Transverse colon (tissue), 4 donors: ENCODE measurements around the gene WFDC9. TPM values are rescaled to one million over a fixed set of nuclear protein-coding genes. Genes with fewer than 3 reads are reported as not detected.
"Not testable (repeated sequence)": the region's sequence is repeated elsewhere in the genome, so short reads cannot be mapped to it uniquely, and the experiment has no call there.

Experiments used
- DNase-seq: peaks from one replicate; pipeline ENCODE4 v3.0.0-alpha.2; 2019
- H3K27ac ChIP-seq, 4 donors: fragments of 200-600 bp; sonication (generic); 2 replicates each; pipeline ENCODE4 v1.5.1; 2016 to 2018; ENCODE audit warnings: inconsistent platforms in 4 of 4
- H3K27me3 ChIP-seq: fragments of 200-600 bp; sonication (generic); 2 replicates; pipeline ENCODE4 v1.5.1; 2017; ENCODE audit warnings: inconsistent platforms
- H3K36me3 ChIP-seq, 4 donors: fragments of 200-600 bp; sonication (generic); 2 replicates each; pipeline ENCODE4 v1.5.1; 2017 to 2019; ENCODE audit warnings: inconsistent platforms in 4 of 4
- H3K4me1 ChIP-seq, 4 donors: fragments of 200-600 bp; sonication (generic); 2 replicates each; pipeline ENCODE4 v1.5.1; 2017 to 2020; ENCODE audit warnings: inconsistent platforms in 4 of 4
- H3K4me3 ChIP-seq, 4 donors: fragments of 200-600 bp; sonication (generic); 1 replicate in 1 of 4; 2 replicates in 3 of 4; pipeline versions ENCODE4 v1.5.1 to v1.6.1; 2017 to 2019; ENCODE audit warnings: inconsistent platforms in 4 of 4
- H3K9me3 ChIP-seq, 2 donors: fragments of 200-600 bp; sonication (generic); 2 replicates each; pipeline ENCODE4 v1.5.1; 2017 to 2019; ENCODE audit warnings: inconsistent platforms in 2 of 2
- EP300 ChIP-seq: sonication (generic); formaldehyde crosslinking; IDR thresholded peaks from one replicate; pipeline ENCODE4 v1.6.1; 2017; ENCODE audit warnings: antibody characterized with exemption, low read depth
- POLR2A ChIP-seq: fragments of 450-650 bp; IDR thresholded peaks from one replicate; pipeline ENCODE4 v1.6.1; 2016; ENCODE audit warnings: antibody characterized with exemption, mild to moderate bottlenecking, moderate library complexity
- POLR2AphosphoS5 ChIP-seq, 3 donors: sonication (generic); formaldehyde crosslinking; IDR thresholded peaks; one replicate each; pipeline ENCODE4 v1.6.1; 2016; ENCODE audit warnings: antibody characterized with exemption in 3 of 3
- WGBS, 2 donors: methylation state at CpG; one replicate each; pipeline ENCODE4 v1.1.5; 2018; ENCODE audit warnings: low coverage in 1 of 2; 5-methylcytosine and 5-hydroxymethylcytosine counted together
- in situ Hi-C, 4 donors: fragments of 200-750 bp; cut with MboI; loops; one replicate each; pipeline versions ENCODE4 v1.15.0 to v1.15.1; 2017; ENCODE audit warnings: low sequenced_read_pairs in 3 of 4, low pct_ligation_motif_present in 1 of 4, low pct_unique_long_range_greater_than_20kb in 1 of 4
- intact Hi-C: fragments of 100-400 bp; cut with DNase I; formaldehyde crosslinking; loops from one replicate; pipeline ENCODE4 v1.15.1; 2023; ENCODE audit warnings: low total_unique reads
- total RNA-seq, 4 donors: library from RNA; depleted of rRNA; stranded (reverse); fragments of >200 nt; gene quantifications; one replicate each; pipeline ENCODE4 v1.1.0, GENCODE V29; 2016
- TF ChIP-seq, protein P1 (sequence below), 5 experiments: fragments of 200-600 bp in 3 of 5; fragments of 450-650 bp in 2 of 5; sonication (generic) in 3 of 5; IDR thresholded peaks; 1 replicate in 2 of 5; 2 replicates in 3 of 5; pipeline ENCODE4 v1.5.1; 2016 to 2017; ENCODE audit warnings: antibody characterized with exemption in 5 of 5, inconsistent platforms in 3 of 5, mild to moderate bottlenecking in 2 of 5, moderate library complexity in 1 of 5

WFDC9 gene
- total RNA-seq, result not detected

DNA sequence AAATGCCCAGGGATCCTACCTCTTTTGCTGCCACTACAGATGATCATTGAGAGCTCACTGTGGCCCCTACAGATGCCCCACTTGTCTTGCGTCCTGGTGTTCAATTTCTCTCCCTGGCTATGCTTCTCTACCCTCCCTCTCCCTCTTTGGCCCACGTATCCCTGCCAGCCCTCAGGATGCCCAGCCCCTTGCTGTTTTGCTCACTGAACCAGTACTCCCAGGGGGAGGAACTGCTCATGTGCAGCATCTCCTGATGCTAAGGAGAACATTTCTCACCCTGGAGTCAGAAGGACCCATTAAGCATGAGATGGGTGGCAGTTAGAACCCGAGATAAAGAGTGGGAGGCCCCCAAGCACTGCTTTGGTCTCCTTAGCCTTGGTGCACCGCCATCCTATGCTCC lies at the start of gene WFDC9:
TSS of gene WFDC9 (minus strand) at position 101 of the 400 bp plus-strand sequence. CDS start 21,103 bp downstream, outside the sequence.
- TF ChIP-seq POLR2AphosphoS5 (IDR thresholded peaks at IDR 0.05) (no peak), EP300 (no peak), POLR2A (no peak)
- TF ChIP-seq, protein P1, sequence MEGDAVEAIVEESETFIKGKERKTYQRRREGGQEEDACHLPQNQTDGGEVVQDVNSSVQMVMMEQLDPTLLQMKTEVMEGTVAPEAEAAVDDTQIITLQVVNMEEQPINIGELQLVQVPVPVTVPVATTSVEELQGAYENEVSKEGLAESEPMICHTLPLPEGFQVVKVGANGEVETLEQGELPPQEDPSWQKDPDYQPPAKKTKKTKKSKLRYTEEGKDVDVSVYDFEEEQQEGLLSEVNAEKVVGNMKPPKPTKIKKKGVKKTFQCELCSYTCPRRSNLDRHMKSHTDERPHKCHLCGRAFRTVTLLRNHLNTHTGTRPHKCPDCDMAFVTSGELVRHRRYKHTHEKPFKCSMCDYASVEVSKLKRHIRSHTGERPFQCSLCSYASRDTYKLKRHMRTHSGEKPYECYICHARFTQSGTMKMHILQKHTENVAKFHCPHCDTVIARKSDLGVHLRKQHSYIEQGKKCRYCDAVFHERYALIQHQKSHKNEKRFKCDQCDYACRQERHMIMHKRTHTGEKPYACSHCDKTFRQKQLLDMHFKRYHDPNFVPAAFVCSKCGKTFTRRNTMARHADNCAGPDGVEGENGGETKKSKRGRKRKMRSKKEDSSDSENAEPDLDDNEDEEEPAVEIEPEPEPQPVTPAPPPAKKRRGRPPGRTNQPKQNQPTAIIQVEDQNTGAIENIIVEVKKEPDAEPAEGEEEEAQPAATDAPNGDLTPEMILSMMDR (IDR thresholded peaks at IDR 0.05), result no peak
- Histone ChIP-seq H3K4me3 (no peak within 1 kb of the TSS), H3K9me3 (no peaks in the 10 kb centered on the region), H3K27ac (no peak within 1 kb of the TSS), H3K4me1 (peaks cover 0 to 4% (median 0%) of the 10 kb centered on the region in 4 donors), H3K36me3 (no peaks in the 10 kb centered on the region), H3K27me3 (no peaks in the 10 kb centered on the region)
- in situ Hi-C loops, result no loop called here
- WGBS, 2 donors, result 71 to 100% methylated on average over 1 to 4 of the region's 4 CpGs
- DNase-seq, result no peak
- intact Hi-C loops, result no loop called here

DNA sequence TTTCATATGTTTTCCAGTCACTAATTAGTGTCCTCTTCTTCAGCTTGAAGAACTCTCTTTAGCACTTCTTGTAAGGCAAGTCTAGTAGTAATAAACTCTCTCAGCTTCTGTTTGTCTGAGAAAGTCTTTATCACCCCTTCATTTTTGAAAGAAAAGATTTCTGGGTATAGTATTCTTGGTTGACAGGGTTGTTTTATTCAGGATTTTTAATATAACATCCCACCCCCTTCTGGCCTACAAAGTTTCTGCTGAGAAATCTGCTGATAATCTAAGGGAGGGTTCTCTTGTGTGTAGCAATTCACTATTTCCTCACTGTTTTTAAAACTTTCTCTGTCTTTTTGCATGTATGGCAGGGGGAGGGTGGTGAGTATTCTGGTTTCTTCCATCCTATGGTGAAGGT lies 48.6 kb upstream of the WFDC9 start:
- no peak for TF ChIP-seq POLR2A
- TF ChIP-seq POLR2AphosphoS5 (IDR thresholded peaks at IDR 0.05), result no peak
- no peak for TF ChIP-seq EP300
- TF ChIP-seq, protein P1 (IDR thresholded peaks at IDR 0.05), result no peak
- DNase-seq, result no peak
- H3K27me3 ChIP-seq, result peaks cover 6% of the 10 kb centered on the region
- H3K36me3 ChIP-seq, result no peaks in the 10 kb centered on the region
- peaks cover 17 to 23% of the 10 kb centered on the region in 2 donors for H3K9me3 ChIP-seq
- H3K27ac ChIP-seq, result no peak overlapping the region
- no peaks in the 10 kb centered on the region for H3K4me1 ChIP-seq
- no peak overlapping the region for H3K4me3 ChIP-seq
- in situ Hi-C loops (no loop called here), intact Hi-C loops (no loop called here)

DNA sequence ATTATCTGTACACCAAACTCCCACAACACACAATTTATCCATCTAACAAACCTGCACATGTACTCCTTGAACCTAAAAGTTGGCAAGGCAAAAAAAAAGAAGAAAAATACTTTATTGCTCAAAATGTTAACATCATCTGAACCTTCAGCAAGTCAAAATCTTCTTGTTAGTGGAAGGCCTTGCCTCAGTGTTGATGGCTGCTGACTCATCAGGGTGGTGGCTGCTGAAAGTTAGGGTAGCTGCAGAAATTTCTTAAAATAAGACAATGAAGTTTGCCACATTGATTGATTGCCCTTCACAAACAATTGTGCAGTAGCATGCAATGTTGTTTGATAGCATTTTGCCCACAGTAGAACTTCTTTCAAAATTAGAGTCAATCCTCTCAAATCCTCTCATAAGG lies 41.7 kb upstream of the WFDC9 start:
- H3K27ac ChIP-seq, result no peak overlapping the region
- H3K36me3 ChIP-seq, result no peaks in the 10 kb centered on the region
- in situ Hi-C loops, result no loop called here
- H3K4me3 ChIP-seq, result no peak overlapping the region
- intact Hi-C loops, result no loop called here
- peaks cover 0 to 4% of the 10 kb centered on the region in 2 donors for H3K9me3 ChIP-seq
- peaks cover 3% of the 10 kb centered on the region for H3K27me3 ChIP-seq
- H3K4me1 ChIP-seq, result no peaks in the 10 kb centered on the region
- no peak for TF ChIP-seq POLR2A
- no peak for TF ChIP-seq POLR2AphosphoS5 (IDR thresholded peaks at IDR 0.05)
- TF ChIP-seq, protein P1 (IDR thresholded peaks at IDR 0.05), result no peak
- no peak for TF ChIP-seq EP300
- no peak for DNase-seq

DNA sequence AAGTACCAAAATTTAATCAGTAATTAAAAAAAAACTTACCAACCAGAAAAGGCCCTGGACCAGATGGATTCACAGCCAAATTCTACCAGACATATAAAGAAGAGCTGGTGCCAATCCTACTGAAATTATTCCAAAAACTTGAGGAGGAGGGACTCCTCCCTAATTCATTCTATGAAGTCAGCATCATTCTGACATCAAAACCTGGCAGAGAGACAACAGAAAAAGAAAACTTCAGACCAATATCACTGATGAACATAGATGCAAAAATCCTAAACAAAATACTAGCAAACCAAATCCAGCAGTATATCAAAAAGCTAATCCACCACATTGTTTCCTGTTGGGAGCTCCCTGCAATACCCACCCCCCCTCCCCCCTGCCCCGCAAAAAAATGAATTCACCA lies 39.1 kb upstream of the WFDC9 start, which contains the start of gene WFDC11:
TSS of gene WFDC11 (minus strand) at position 101 of the 400 bp plus-strand sequence. CDS start 19,639 bp downstream, outside the sequence.
- TF ChIP-seq POLR2AphosphoS5 (IDR thresholded peaks at IDR 0.05) (no peak), POLR2A (no peak), EP300 (no peak)
- TF ChIP-seq, protein P1 (IDR thresholded peaks at IDR 0.05), result no peak
- in situ Hi-C loops, result no loop called here
- H3K9me3 ChIP-seq, result peaks cover 0 to 4% of the 10 kb centered on the region in 2 donors

DNA sequence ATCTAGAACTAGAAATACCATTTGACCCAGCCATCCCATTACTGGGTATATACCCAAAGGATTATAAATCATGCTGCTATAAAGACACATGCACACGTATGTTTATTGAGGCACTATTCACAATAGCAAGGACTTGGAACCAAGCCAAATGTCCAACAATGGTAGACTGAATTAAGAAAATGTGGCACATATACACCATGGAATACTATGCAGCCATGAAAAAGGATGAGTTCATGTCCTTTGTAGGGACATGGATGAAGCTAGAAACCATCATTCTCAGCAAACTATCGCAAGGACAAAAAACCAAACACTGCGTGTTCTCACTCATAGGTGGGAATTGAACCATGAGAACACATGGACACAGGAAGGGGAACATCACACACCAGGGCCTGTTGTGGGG lies 26.0 kb upstream of the WFDC9 start:
- H3K27me3 ChIP-seq, H3K4me3 ChIP-seq, H3K27ac ChIP-seq, H3K4me1 ChIP-seq, DNase-seq, H3K36me3 ChIP-seq, intact Hi-C loops, in situ Hi-C loops, H3K9me3 ChIP-seq: not testable (repeated sequence)
- WGBS, 2 donors, result 64 to 100% methylated on average over 1 to 3 of the region's 3 CpGs

More for the DNA sequence above, 39.1 kb upstream of the WFDC9 start, which contains the start of gene WFDC11:
- Histone ChIP-seq H3K4me3 (no peak within 1 kb of the TSS), H3K4me1 (no peaks in the 10 kb centered on the region), H3K36me3 (no peaks in the 10 kb centered on the region), H3K27ac (no peak within 1 kb of the TSS), H3K27me3 (peaks cover 4% of the 10 kb centered on the region)
- 67 to 89% methylated on average over 1 of the region's 1 CpG for WGBS, 2 donors
- no peak for DNase-seq
- intact Hi-C loops, result no loop called here

DNA sequence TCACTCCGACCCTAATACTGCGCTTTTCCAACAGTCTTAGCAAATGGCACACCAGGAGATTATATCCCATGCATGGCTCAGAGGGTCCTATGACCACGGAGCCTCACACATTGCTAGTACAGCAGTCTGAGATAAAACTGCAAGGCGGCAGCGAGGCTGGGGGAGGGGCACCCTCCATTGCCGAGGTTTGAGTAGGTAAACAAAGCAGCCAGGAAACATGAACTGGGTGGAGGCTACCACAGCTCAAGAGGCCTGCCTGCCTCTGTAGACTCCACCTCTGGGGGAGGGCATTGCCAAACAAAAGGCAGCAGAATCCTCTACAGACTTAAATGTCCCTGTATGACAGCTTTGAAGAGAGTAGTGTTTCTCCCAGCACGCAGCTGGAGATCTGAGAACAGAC lies 20.6 kb upstream of the WFDC9 start:
- intact Hi-C loops, H3K27ac ChIP-seq, H3K4me3 ChIP-seq, H3K4me1 ChIP-seq, H3K9me3 ChIP-seq, in situ Hi-C loops, H3K27me3 ChIP-seq, H3K36me3 ChIP-seq: not testable (repeated sequence)
- peak; percentile 23 for DNase-seq
- 76% methylated on average over 7 of the region's 7 CpGs; no CpG with 5 or more reads in 1 of the 2 donors for WGBS, 2 donors
